Measurements from ENCODE around the gene IL15.
"Not testable (repeated sequence)": the region's sequence is repeated elsewhere in the genome, so short reads cannot be mapped to it uniquely, and the experiment has no call there.

Gene IL15

DNA sequence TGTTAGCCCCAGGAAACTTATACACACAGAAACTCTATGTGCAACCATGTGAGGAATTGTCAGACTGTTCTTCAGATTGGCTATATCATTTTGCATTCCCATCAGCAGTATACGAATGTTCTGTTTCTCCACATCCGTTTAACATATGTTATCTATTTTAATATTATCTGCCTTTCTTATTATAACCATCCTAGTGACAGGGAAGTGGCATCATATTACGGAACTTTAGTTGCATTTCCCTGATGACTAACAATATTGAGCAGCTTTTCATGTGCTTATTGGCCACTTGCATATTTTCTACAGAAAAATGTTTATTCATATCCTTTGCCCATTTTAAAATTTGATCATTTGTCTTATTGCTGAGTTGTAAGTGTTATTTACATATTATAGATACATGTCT, 36.5 kb upstream of the IL15 start:
- Histone ChIP-seq H3F3A (ENCODE audit: low read depth) (peaks cover 2% of the 10 kb centered on the region; the same call in 1 of the 2 replicates), H3K4me2 (ENCODE audit: low read depth, low read length, poor library complexity, severe bottlenecking) (no peak overlapping the region), H2AFZ (ENCODE audit: low read length) (no peak overlapping the region), H3K4me1 (ENCODE audit: insufficient read depth, low read length, poor library complexity, severe bottlenecking) (peaks cover 11% of the 10 kb centered on the region), H3K36me3 (ENCODE audit: insufficient read depth, low read length) (no peaks in the 10 kb centered on the region), H3K4me3 (ENCODE audit: low read length, poor library complexity, severe bottlenecking) (no peak overlapping the region), H3K9me3 (ENCODE audit: insufficient read depth, low read depth, low read length) (no peaks in the 10 kb centered on the region), H3K79me2 (ENCODE audit: insufficient read depth, low read length) (no peaks in the 10 kb centered on the region), H3K9me2 (replicated peaks; ENCODE audit: low read depth, low read length) (no peaks in the 10 kb centered on the region), H3K27me3 (ENCODE audit: insufficient read depth, low read length, poor library complexity, severe bottlenecking) (no peaks in the 10 kb centered on the region), H3K9ac (ENCODE audit: low read depth, low read length, poor library complexity, severe bottlenecking) (no peak overlapping the region), H4K20me1 (ENCODE audit: insufficient read depth, low read length, poor library complexity, severe bottlenecking) (no peaks in the 10 kb centered on the region)
- TF ChIP-seq EZH2phosphoT487 (IDR thresholded peaks at IDR 0.05; ENCODE audit: borderline replicate concordance) (no peak), CTCF (conservative IDR thresholded peaks at IDR 0.05; ENCODE audit: low read length) (no peak)

DNA sequence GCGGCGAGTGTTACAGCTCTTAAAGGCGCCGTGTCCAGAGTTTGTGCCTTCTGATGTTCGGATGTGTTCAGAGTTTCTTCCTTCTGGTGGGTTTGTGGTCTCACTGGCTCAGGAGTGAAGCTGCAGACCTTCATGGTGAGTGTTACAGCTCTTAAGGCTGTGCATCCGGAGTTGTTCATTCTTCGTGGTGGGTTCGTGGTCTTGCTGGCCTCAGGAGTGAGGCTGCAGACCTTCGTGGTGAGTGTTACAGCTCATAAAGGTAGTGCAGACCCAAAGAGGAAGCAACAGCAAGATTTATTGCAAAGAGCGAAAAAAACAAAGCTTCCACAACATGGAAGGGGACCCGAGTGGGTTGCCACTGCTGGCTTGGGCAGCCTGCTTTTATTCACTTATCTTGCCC, 31.7 kb upstream of the IL15 start:
- H3K4me2 ChIP-seq (ENCODE audit: low read depth, low read length, poor library complexity, severe bottlenecking), result peak overlapping the region; percentile 87
- not testable (repeated sequence) for H3K36me3 ChIP-seq (ENCODE audit: insufficient read depth, low read length); H3K9me2 ChIP-seq (replicated peaks; ENCODE audit: low read depth, low read length); H3K9me3 ChIP-seq (ENCODE audit: insufficient read depth, low read depth, low read length); H4K20me1 ChIP-seq (ENCODE audit: insufficient read depth, low read length, poor library complexity, severe bottlenecking); H3K79me2 ChIP-seq (ENCODE audit: insufficient read depth, low read length); H3K27me3 ChIP-seq (ENCODE audit: insufficient read depth, low read length, poor library complexity, severe bottlenecking); H3F3A ChIP-seq (ENCODE audit: low read depth)
- H3K9ac ChIP-seq (ENCODE audit: low read depth, low read length, poor library complexity, severe bottlenecking), result peak overlapping the region; percentile 45
- peaks cover 11% of the 10 kb centered on the region for H3K4me1 ChIP-seq (ENCODE audit: insufficient read depth, low read length, poor library complexity, severe bottlenecking)
- H2AFZ ChIP-seq (ENCODE audit: low read length), result peak overlapping the region; percentile 79
- peak overlapping the region; percentile 68 for H3K4me3 ChIP-seq (ENCODE audit: low read length, poor library complexity, severe bottlenecking)

DNA sequence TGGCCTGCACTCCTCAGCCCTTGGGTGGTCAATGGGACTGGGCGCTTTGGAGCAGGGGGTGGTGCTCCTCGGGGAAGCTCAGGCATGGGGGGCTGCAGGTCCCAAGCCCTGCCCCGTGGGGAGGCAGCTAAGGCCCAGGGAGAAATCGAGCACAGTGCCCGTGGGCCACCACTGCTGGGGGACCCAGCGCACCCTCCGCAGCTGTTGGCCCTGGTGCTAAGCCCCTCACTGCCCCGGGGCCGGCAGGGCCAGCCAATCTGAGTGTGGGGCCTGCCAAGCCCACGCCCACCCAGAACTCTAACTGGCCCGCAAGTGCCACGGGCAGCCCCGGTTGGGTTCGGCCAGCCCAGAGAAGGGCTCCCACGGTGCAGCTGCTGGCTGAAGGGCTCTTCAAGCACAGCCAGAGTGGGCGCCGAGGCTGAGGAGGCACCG, 30.9 kb upstream of the IL15 start:
- TF ChIP-seq EZH2phosphoT487 (IDR thresholded peaks at IDR 0.05; ENCODE audit: borderline replicate concordance), result no peak
- no peak for TF ChIP-seq CTCF (conservative IDR thresholded peaks at IDR 0.05; ENCODE audit: low read length)
- Histone ChIP-seq H3K9me3 (ENCODE audit: insufficient read depth, low read depth, low read length) (no peaks in the 10 kb centered on the region), H3K9me2 (replicated peaks; ENCODE audit: low read depth, low read length) (no peaks in the 10 kb centered on the region), H3K79me2 (ENCODE audit: insufficient read depth, low read length) (no peaks in the 10 kb centered on the region), H3K4me3 (ENCODE audit: low read length, poor library complexity, severe bottlenecking) (peak overlapping the region; percentile 68), H3K4me2 (ENCODE audit: low read depth, low read length, poor library complexity, severe bottlenecking) (peak overlapping the region; percentile 87), H3K4me1 (ENCODE audit: insufficient read depth, low read length, poor library complexity, severe bottlenecking) (peaks cover 8% of the 10 kb centered on the region), H3K9ac (ENCODE audit: low read depth, low read length, poor library complexity, severe bottlenecking) (no peak overlapping the region), H2AFZ (ENCODE audit: low read length) (no peak overlapping the region), H3F3A (ENCODE audit: low read depth) (peaks cover 2% of the 10 kb centered on the region; the same call in 1 of the 2 replicates), H4K20me1 (ENCODE audit: insufficient read depth, low read length, poor library complexity, severe bottlenecking) (no peaks in the 10 kb centered on the region), H3K27me3 (ENCODE audit: insufficient read depth, low read length, poor library complexity, severe bottlenecking) (no peaks in the 10 kb centered on the region), H3K36me3 (ENCODE audit: insufficient read depth, low read length) (no peaks in the 10 kb centered on the region)

DNA sequence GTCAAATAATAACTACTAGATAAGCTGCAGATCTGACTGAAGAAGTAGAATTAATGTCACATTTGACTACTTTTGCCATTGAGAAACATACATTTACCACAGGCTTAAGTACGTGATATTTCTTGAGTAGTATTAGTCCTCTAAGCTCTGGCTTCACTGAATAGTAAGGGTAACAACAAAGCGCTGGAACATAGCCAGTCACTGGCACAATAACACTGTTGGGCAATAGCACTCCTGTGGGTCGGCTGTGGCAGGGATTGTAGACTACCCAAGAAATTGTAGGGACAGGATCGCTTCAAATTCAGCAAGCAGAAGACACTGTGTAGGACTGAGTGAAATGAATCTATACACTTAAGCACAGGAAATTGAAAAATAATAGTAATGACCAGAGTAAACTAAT, 27.1 kb upstream of the IL15 start:
- Histone ChIP-seq H2AFZ (ENCODE audit: low read length) (no peak overlapping the region), H3K9me2 (replicated peaks; ENCODE audit: low read depth, low read length) (no peaks in the 10 kb centered on the region), H3K9me3 (ENCODE audit: insufficient read depth, low read depth, low read length) (no peaks in the 10 kb centered on the region), H3K79me2 (ENCODE audit: insufficient read depth, low read length) (no peaks in the 10 kb centered on the region), H3K4me3 (ENCODE audit: low read length, poor library complexity, severe bottlenecking) (no peak overlapping the region), H3K9ac (ENCODE audit: low read depth, low read length, poor library complexity, severe bottlenecking) (no peak overlapping the region), H3K4me1 (ENCODE audit: insufficient read depth, low read length, poor library complexity, severe bottlenecking) (peaks cover 5% of the 10 kb centered on the region), H3K4me2 (ENCODE audit: low read depth, low read length, poor library complexity, severe bottlenecking) (no peak overlapping the region), H4K20me1 (ENCODE audit: insufficient read depth, low read length, poor library complexity, severe bottlenecking) (no peaks in the 10 kb centered on the region), H3F3A (ENCODE audit: low read depth) (peaks cover 2% of the 10 kb centered on the region; the same call in 1 of the 2 replicates), H3K27me3 (ENCODE audit: insufficient read depth, low read length, poor library complexity, severe bottlenecking) (no peaks in the 10 kb centered on the region), H3K36me3 (ENCODE audit: insufficient read depth, low read length) (no peaks in the 10 kb centered on the region)
- TF ChIP-seq CTCF (conservative IDR thresholded peaks at IDR 0.05; ENCODE audit: low read length) (no peak), EZH2phosphoT487 (IDR thresholded peaks at IDR 0.05; ENCODE audit: borderline replicate concordance) (no peak)

All from Loucy (cell line).